Measurements from ENCODE around the gene POC1B. TPM values are rescaled to one million over a fixed set of nuclear protein-coding genes. Genes with fewer than 3 reads are reported as not detected.

Gene POC1B
- total RNA-seq, 1 experiment from 2014 or later, result 60.3 TPM

GRCh38 chr12:89566615-89567014 lies 40.8 kb upstream of the POC1B start:
- H3K9ac ChIP-seq (ENCODE audit: low read length), result no peak overlapping the region
- no peaks in the 10 kb centered on the region for H3K79me2 ChIP-seq (ENCODE audit: low read length)
- no peak overlapping the region for H3K27ac ChIP-seq (ENCODE audit: low read length)
- no peaks in the 10 kb centered on the region for H3K36me3 ChIP-seq (ENCODE audit: insufficient read depth, low read length)
- no peaks in the 10 kb centered on the region for H3K9me3 ChIP-seq (ENCODE audit: low read length)
- H2AFZ ChIP-seq (ENCODE audit: low read length), result no peak overlapping the region
- no peaks in the 10 kb centered on the region for H4K20me1 ChIP-seq (ENCODE audit: insufficient read depth, low read depth, low read length)
- H3K27me3 ChIP-seq (ENCODE audit: low read length), result no peaks in the 10 kb centered on the region
- no peak overlapping the region for H3K4me3 ChIP-seq (ENCODE audit: low read length)
- H3K4me2 ChIP-seq (ENCODE audit: low read depth, low read length, poor library complexity, severe bottlenecking), result no peak overlapping the region
- no peaks in the 10 kb centered on the region for H3K4me1 ChIP-seq (ENCODE audit: low read length)
- no peak for DNase-seq
- no peaks in the 10 kb centered on the region for H3K9me2 ChIP-seq (replicated peaks; ENCODE audit: insufficient read depth, low read length)

DNA sequence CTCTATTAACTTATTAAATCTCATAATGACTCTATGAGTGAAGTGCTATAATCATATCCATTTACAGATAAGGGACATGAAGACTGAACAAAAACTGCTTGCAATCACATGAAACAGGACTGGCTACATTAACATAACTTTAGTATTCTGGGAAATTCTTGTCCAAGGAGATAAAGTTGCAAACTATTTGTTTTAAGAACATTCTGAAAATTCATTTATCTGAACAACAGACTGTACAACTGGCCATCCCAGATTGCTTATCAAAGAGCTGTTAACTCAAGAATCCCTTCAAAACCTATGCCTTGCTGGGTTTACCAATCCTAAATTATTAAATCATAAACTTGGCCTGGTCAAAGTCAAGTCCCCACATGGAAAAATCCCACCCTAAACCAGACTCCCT lies 39.2 kb upstream of the POC1B start:
- no peaks in the 10 kb centered on the region for H3K27me3 ChIP-seq (ENCODE audit: low read length)
- no peaks in the 10 kb centered on the region for H3K4me1 ChIP-seq (ENCODE audit: low read length)
- H3K4me3 ChIP-seq (ENCODE audit: low read length), result no peak overlapping the region
- no peaks in the 10 kb centered on the region for H4K20me1 ChIP-seq (ENCODE audit: insufficient read depth, low read depth, low read length)
- no peak overlapping the region for H3K9ac ChIP-seq (ENCODE audit: low read length)
- no peak for DNase-seq
- no peak overlapping the region for H2AFZ ChIP-seq (ENCODE audit: low read length)
- no peak overlapping the region for H3K27ac ChIP-seq (ENCODE audit: low read length)
- H3K79me2 ChIP-seq (ENCODE audit: low read length), result no peaks in the 10 kb centered on the region
- no peak overlapping the region for H3K4me2 ChIP-seq (ENCODE audit: low read depth, low read length, poor library complexity, severe bottlenecking)
- H3K36me3 ChIP-seq (ENCODE audit: insufficient read depth, low read length), result no peaks in the 10 kb centered on the region
- H3K9me2 ChIP-seq (replicated peaks; ENCODE audit: insufficient read depth, low read length), result no peaks in the 10 kb centered on the region
- H3K9me3 ChIP-seq (ENCODE audit: low read length), result no peaks in the 10 kb centered on the region

DNA sequence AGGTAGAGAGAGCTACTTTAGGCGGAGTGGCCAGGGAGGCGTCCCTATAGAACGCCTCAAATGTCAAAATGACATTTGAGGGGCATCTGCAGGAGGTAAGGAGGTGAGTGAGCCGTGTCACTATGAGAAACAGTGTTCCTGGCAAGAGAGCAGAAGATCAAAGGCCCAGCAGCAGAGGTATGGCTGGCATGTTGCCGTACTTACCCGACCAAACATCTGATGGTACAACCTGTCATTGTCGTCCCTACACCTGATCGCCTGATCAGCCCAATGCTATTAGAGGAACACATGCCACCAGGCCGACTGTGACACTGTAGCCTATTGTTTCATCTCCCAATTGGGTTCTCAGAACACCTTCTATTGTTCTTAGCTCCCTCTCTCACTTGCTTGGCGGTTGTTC lies 33.9 kb upstream of the POC1B start:
- Histone ChIP-seq H3K4me1 (ENCODE audit: low read length) (no peaks in the 10 kb centered on the region), H3K9me3 (ENCODE audit: low read length) (no peaks in the 10 kb centered on the region), H3K9ac (ENCODE audit: low read length) (no peak overlapping the region), H3K4me2 (ENCODE audit: low read depth, low read length, poor library complexity, severe bottlenecking) (no peak overlapping the region), H2AFZ (ENCODE audit: low read length) (no peak overlapping the region), H3K36me3 (ENCODE audit: insufficient read depth, low read length) (no peaks in the 10 kb centered on the region), H3K4me3 (ENCODE audit: low read length) (no peak overlapping the region), H3K27me3 (ENCODE audit: low read length) (no peaks in the 10 kb centered on the region), H3K27ac (ENCODE audit: low read length) (no peak overlapping the region), H4K20me1 (ENCODE audit: insufficient read depth, low read depth, low read length) (no peaks in the 10 kb centered on the region), H3K79me2 (ENCODE audit: low read length) (no peaks in the 10 kb centered on the region), H3K9me2 (replicated peaks; ENCODE audit: insufficient read depth, low read length) (no peaks in the 10 kb centered on the region)
- DNase-seq, result no peak

DNA sequence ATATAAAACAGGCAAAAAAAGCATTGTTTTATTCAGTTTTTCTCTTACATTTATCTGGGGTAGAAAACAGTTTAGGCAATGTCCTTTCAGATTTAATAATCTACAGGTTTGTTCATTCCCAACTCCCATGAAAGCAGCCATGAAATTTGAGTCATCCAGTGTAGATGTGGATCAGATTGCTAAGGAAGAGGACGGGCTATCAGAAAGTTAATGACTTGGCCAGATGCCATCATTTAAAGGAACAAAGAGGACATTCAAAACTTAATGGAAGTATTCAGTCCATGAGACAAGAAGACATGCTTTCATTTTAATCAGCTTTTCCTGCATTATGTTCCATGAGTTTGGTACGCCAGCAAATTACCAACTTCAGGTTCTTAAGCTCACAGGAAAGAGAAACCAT lies 31.1 kb upstream of the POC1B start:
- Histone ChIP-seq H3K4me3 (ENCODE audit: low read length) (no peak overlapping the region), H4K20me1 (ENCODE audit: insufficient read depth, low read depth, low read length) (no peaks in the 10 kb centered on the region), H3K4me1 (ENCODE audit: low read length) (no peaks in the 10 kb centered on the region), H3K79me2 (ENCODE audit: low read length) (no peaks in the 10 kb centered on the region), H3K4me2 (ENCODE audit: low read depth, low read length, poor library complexity, severe bottlenecking) (no peak overlapping the region), H3K9me3 (ENCODE audit: low read length) (no peaks in the 10 kb centered on the region), H3K9ac (ENCODE audit: low read length) (no peak overlapping the region), H3K36me3 (ENCODE audit: insufficient read depth, low read length) (no peaks in the 10 kb centered on the region), H3K27me3 (ENCODE audit: low read length) (no peaks in the 10 kb centered on the region), H3K27ac (ENCODE audit: low read length) (no peak overlapping the region), H2AFZ (ENCODE audit: low read length) (no peak overlapping the region), H3K9me2 (replicated peaks; ENCODE audit: insufficient read depth, low read length) (no peaks in the 10 kb centered on the region)
- DNase-seq, result no peak

- Histone ChIP-seq H3K36me3 (ENCODE audit: insufficient read depth, low read length) (no peaks in the 10 kb centered on the region), H3K4me2 (ENCODE audit: low read depth, low read length, poor library complexity, severe bottlenecking) (no peak overlapping the region), H3K9me3 (ENCODE audit: low read length) (no peaks in the 10 kb centered on the region), H3K9ac (ENCODE audit: low read length) (no peak overlapping the region), H3K27me3 (ENCODE audit: low read length) (no peaks in the 10 kb centered on the region), H3K79me2 (ENCODE audit: low read length) (no peaks in the 10 kb centered on the region), H3K4me1 (ENCODE audit: low read length) (no peaks in the 10 kb centered on the region), H3K9me2 (replicated peaks; ENCODE audit: insufficient read depth, low read length) (no peaks in the 10 kb centered on the region), H4K20me1 (ENCODE audit: insufficient read depth, low read depth, low read length) (no peaks in the 10 kb centered on the region), H3K4me3 (ENCODE audit: low read length) (no peak overlapping the region), H2AFZ (ENCODE audit: low read length) (no peak overlapping the region), H3K27ac (ENCODE audit: low read length) (no peak overlapping the region)
- DNase-seq, result no peak
Measured at GRCh38 chr12:89552376-89552775, 26.5 kb upstream of the POC1B start.

- Histone ChIP-seq H3K4me2 (ENCODE audit: low read depth, low read length, poor library complexity, severe bottlenecking) (no peak overlapping the region), H3K27me3 (ENCODE audit: low read length) (no peaks in the 10 kb centered on the region), H3K27ac (ENCODE audit: low read length) (no peak overlapping the region), H3K4me3 (ENCODE audit: low read length) (no peak overlapping the region), H3K79me2 (ENCODE audit: low read length) (no peaks in the 10 kb centered on the region), H3K9ac (ENCODE audit: low read length) (no peak overlapping the region), H3K4me1 (ENCODE audit: low read length) (no peaks in the 10 kb centered on the region; the same call in 1 of the 2 replicates), H3K9me2 (replicated peaks; ENCODE audit: insufficient read depth, low read length) (no peaks in the 10 kb centered on the region), H3K36me3 (ENCODE audit: insufficient read depth, low read length) (no peaks in the 10 kb centered on the region), H4K20me1 (ENCODE audit: insufficient read depth, low read depth, low read length) (no peaks in the 10 kb centered on the region), H2AFZ (ENCODE audit: low read length) (no peak overlapping the region), H3K9me3 (ENCODE audit: low read length) (no peaks in the 10 kb centered on the region)
- no peak for DNase-seq
Measured at GRCh38 chr12:89551747-89552146, 25.9 kb upstream of the POC1B start.

DNA sequence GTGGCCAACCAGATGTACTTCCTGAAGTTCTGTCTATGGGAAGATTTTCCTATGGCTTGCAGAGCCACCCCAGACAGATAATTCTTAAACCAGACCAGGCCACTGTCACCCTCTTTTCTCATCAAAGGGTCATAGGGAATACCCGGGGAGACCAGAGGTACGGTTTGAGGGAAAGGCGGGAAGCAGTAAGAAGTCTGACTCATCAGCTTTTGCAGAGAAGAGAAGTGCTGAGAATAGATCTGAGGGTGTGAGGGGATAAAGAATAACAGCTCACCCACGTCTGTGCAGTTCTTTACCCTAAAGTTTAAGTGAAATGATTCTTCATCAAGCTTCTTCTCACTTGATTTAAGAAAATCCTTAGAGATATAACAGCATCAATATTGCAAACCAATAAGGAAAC lies 21.3 kb upstream of the POC1B start:
- Histone ChIP-seq H3K36me3 (ENCODE audit: insufficient read depth, low read length) (no peaks in the 10 kb centered on the region), H3K9ac (ENCODE audit: low read length) (no peak overlapping the region), H3K4me1 (ENCODE audit: low read length) (no peaks in the 10 kb centered on the region; the same call in 1 of the 2 replicates), H3K27ac (ENCODE audit: low read length) (no peak overlapping the region), H3K27me3 (ENCODE audit: low read length) (no peaks in the 10 kb centered on the region), H2AFZ (ENCODE audit: low read length) (no peak overlapping the region), H4K20me1 (ENCODE audit: insufficient read depth, low read depth, low read length) (no peaks in the 10 kb centered on the region), H3K4me3 (ENCODE audit: low read length) (no peak overlapping the region), H3K79me2 (ENCODE audit: low read length) (no peaks in the 10 kb centered on the region), H3K9me3 (ENCODE audit: low read length) (no peaks in the 10 kb centered on the region), H3K4me2 (ENCODE audit: low read depth, low read length, poor library complexity, severe bottlenecking) (no peak overlapping the region), H3K9me2 (replicated peaks; ENCODE audit: insufficient read depth, low read length) (no peaks in the 10 kb centered on the region)
- DNase-seq, result no peak

DNA sequence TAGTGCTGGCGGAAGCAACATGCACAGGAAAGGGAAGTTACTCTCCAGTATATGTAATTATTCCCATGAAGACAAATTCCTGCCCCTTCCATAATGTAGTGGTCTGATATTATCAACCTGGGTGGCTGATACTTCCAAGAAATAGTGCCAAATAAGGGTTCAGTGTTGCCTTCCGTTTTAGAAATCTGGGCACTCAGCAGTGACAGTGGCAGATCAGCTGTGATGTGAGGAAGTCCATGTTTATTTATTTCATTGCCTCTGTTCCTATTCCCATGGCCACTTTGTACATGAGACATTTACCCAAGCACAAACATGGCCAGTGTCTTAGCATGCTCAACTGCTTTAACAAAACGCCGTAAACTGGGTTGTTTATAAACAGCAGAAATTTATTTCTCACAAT lies 20.3 kb upstream of the POC1B start:
- DNase-seq, result no peak
- Histone ChIP-seq H3K36me3 (ENCODE audit: insufficient read depth, low read length) (no peaks in the 10 kb centered on the region), H3K9me3 (ENCODE audit: low read length) (no peaks in the 10 kb centered on the region), H2AFZ (ENCODE audit: low read length) (no peak overlapping the region), H3K27me3 (ENCODE audit: low read length) (no peaks in the 10 kb centered on the region), H3K4me2 (ENCODE audit: low read depth, low read length, poor library complexity, severe bottlenecking) (no peak overlapping the region), H3K4me3 (ENCODE audit: low read length) (no peak overlapping the region), H3K79me2 (ENCODE audit: low read length) (no peaks in the 10 kb centered on the region), H3K9ac (ENCODE audit: low read length) (no peak overlapping the region), H3K27ac (ENCODE audit: low read length) (no peak overlapping the region), H3K9me2 (replicated peaks; ENCODE audit: insufficient read depth, low read length) (no peaks in the 10 kb centered on the region), H4K20me1 (ENCODE audit: insufficient read depth, low read depth, low read length) (no peaks in the 10 kb centered on the region), H3K4me1 (ENCODE audit: low read length) (no peaks in the 10 kb centered on the region; the same call in 1 of the 2 replicates)

DNA sequence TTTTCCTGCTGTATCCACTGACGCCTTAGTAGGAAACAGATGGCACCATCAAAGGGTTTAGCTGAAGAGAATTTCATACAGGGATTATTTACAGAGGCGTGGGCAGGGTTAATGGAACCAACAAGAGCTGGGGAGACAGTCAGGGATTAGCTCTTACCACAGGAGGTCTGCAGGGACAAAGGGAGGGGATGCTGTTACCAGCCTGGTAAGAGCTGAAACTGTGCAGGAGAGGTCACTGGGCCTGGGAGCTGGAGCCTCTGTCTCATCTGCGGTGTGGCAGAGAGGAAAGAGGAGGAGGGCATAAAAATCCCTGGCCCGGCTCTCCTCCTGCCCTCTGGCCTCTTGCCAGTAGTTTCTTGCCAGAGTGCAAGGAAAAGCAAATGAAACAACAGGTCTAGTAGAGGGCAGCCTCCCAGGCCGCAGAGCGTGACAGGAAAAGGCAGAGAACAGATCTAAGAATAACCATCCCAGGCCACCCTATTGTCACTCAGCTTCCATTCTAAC lies 18.9 kb upstream of the POC1B start:
- H3K4me2 ChIP-seq (ENCODE audit: low read depth, low read length, poor library complexity, severe bottlenecking), result no peak overlapping the region
- H3K4me1 ChIP-seq (ENCODE audit: low read length), result no peaks in the 10 kb centered on the region; the same call in 1 of the 2 replicates
- no peak for DNase-seq
- H3K36me3 ChIP-seq (ENCODE audit: insufficient read depth, low read length), result no peaks in the 10 kb centered on the region
- no peak overlapping the region for H3K4me3 ChIP-seq (ENCODE audit: low read length)
- no peaks in the 10 kb centered on the region for H3K79me2 ChIP-seq (ENCODE audit: low read length)
- H3K9me2 ChIP-seq (replicated peaks; ENCODE audit: insufficient read depth, low read length), result no peaks in the 10 kb centered on the region
- no peaks in the 10 kb centered on the region for H3K9me3 ChIP-seq (ENCODE audit: low read length)
- no peaks in the 10 kb centered on the region for H3K27me3 ChIP-seq (ENCODE audit: low read length)
- H3K27ac ChIP-seq (ENCODE audit: low read length), result no peak overlapping the region
- no peak overlapping the region for H2AFZ ChIP-seq (ENCODE audit: low read length)
- H3K9ac ChIP-seq (ENCODE audit: low read length), result no peak overlapping the region
- no peaks in the 10 kb centered on the region for H4K20me1 ChIP-seq (ENCODE audit: insufficient read depth, low read depth, low read length)
